Measurements from ENCODE around the gene TSNAXIP1.

Gene TSNAXIP1

GRCh38 chr16:67779256-67780014, 27.3 kb upstream of the TSNAXIP1 start:
- no peak overlapping the region for H3K4me3 ChIP-seq (ENCODE audit: insufficient read depth in 1 of 2, low read depth in 1 of 2, low read length in 2 of 2)

GRCh38 chr16:67780847-67781564, 25.7 kb upstream of the TSNAXIP1 start:
- Histone ChIP-seq H2BK5ac (ENCODE audit: low read depth, low read length, poor library complexity, severe bottlenecking) (no peak overlapping the region), H3K4ac (ENCODE audit: low read depth in 1 of 2, low read length in 2 of 2) (no peak overlapping the region)
- 98% methylated on average over 7 of the region's 7 CpGs for WGBS

More at GRCh38 chr16:67779256-67780014, 27.3 kb upstream of the TSNAXIP1 start:
- Histone ChIP-seq H3K14ac (ENCODE audit: low read length in 2 of 2) (no peak overlapping the region), H3K4ac (ENCODE audit: low read depth in 1 of 2, low read length in 2 of 2) (no peak overlapping the region), H2AFZ (ENCODE audit: low read depth, low read length) (no peak overlapping the region), H2AK5ac (ENCODE audit: low read length, severe bottlenecking) (no peak overlapping the region), H3K18ac (ENCODE audit: low read depth in 1 of 2, low read length in 2 of 2) (no peak overlapping the region), H3K27me3 (ENCODE audit: control insufficient read depth in 1 of 2, insufficient read depth in 1 of 2, low read length in 2 of 2) (no peaks in the 10 kb centered on the region), H3K79me1 (replicated peaks; ENCODE audit: low read length, poor library complexity, severe bottlenecking) (peaks cover 33% of the 10 kb centered on the region), H3K23ac (ENCODE audit: low read length in 2 of 2) (no peak overlapping the region), H4K91ac (ENCODE audit: low read length) (no peak overlapping the region), H3K36me3 (ENCODE audit: control insufficient read depth in 1 of 2, insufficient read depth in 2 of 2, low read depth in 1 of 2, low read length in 2 of 2) (peaks cover 0 to 3% of the 10 kb centered on the region in 2 experiments), H3K9me3 (ENCODE audit: control insufficient read depth, low read length) (no peaks in the 10 kb centered on the region), H2BK120ac (ENCODE audit: low read depth, low read length) (no peak overlapping the region), H2BK12ac (ENCODE audit: low read length in 2 of 2) (no peak overlapping the region), H2BK5ac (ENCODE audit: low read depth, low read length, poor library complexity, severe bottlenecking) (no peak overlapping the region), H3K4me1 (ENCODE audit: control insufficient read depth, insufficient read depth, low read depth, low read length) (peaks cover 3% of the 10 kb centered on the region), H3K9ac (ENCODE audit: low read length) (no peak overlapping the region), H3K27ac (ENCODE audit: low read length, poor library complexity, severe bottlenecking) (no peak overlapping the region), H2BK15ac (ENCODE audit: low read depth, poor library complexity, severe bottlenecking) (no peak overlapping the region), H4K8ac (ENCODE audit: low read length) (no peak overlapping the region), H3K4me2 (ENCODE audit: low read length, poor library complexity, severe bottlenecking) (no peak overlapping the region)
- DNase-seq = no peak
- WGBS = 97% methylated on average over 3 of the region's 5 CpGs

GRCh38 chr16:67781565-67781921, 25.1 kb upstream of the TSNAXIP1 start:
- H2BK12ac ChIP-seq (ENCODE audit: low read length in 2 of 2) = no peak overlapping the region
- no peak overlapping the region for H3K4me3 ChIP-seq (ENCODE audit: insufficient read depth in 1 of 2, low read depth in 1 of 2, low read length in 2 of 2)
- no peaks in the 10 kb centered on the region for H3K9me3 ChIP-seq (ENCODE audit: control insufficient read depth, low read length)
- WGBS = 91% methylated on average over 5 of the region's 5 CpGs
- no peak overlapping the region for H4K8ac ChIP-seq (ENCODE audit: low read length)
- H3K79me1 ChIP-seq (replicated peaks; ENCODE audit: low read length, poor library complexity, severe bottlenecking) = peaks cover 33% of the 10 kb centered on the region
- no peak overlapping the region for H3K4ac ChIP-seq (ENCODE audit: low read depth in 1 of 2, low read length in 2 of 2)
- no peak overlapping the region for H2AFZ ChIP-seq (ENCODE audit: low read depth, low read length)
- H2BK15ac ChIP-seq (ENCODE audit: low read depth, poor library complexity, severe bottlenecking) = no peak overlapping the region
- H3K14ac ChIP-seq (ENCODE audit: low read length in 2 of 2) = no peak overlapping the region
- no peak overlapping the region for H2BK5ac ChIP-seq (ENCODE audit: low read depth, low read length, poor library complexity, severe bottlenecking)
- no peaks in the 10 kb centered on the region for H3K27me3 ChIP-seq (ENCODE audit: control insufficient read depth in 1 of 2, insufficient read depth in 1 of 2, low read length in 2 of 2)
- H3K36me3 ChIP-seq (ENCODE audit: control insufficient read depth in 1 of 2, insufficient read depth in 2 of 2, low read depth in 1 of 2, low read length in 2 of 2) = peaks cover 0 to 3% of the 10 kb centered on the region in 2 experiments
- H3K23ac ChIP-seq (ENCODE audit: low read length in 2 of 2) = no peak overlapping the region
- no peak overlapping the region for H2BK120ac ChIP-seq (ENCODE audit: low read depth, low read length)
- no peak overlapping the region for H3K4me2 ChIP-seq (ENCODE audit: low read length, poor library complexity, severe bottlenecking)
- peaks cover 3% of the 10 kb centered on the region for H3K4me1 ChIP-seq (ENCODE audit: control insufficient read depth, insufficient read depth, low read depth, low read length)
- DNase-seq = no peak
- H4K91ac ChIP-seq (ENCODE audit: low read length) = no peak overlapping the region
- H2AK5ac ChIP-seq (ENCODE audit: low read length, severe bottlenecking) = no peak overlapping the region
- no peak overlapping the region for H3K18ac ChIP-seq (ENCODE audit: low read depth in 1 of 2, low read length in 2 of 2)
- no peak overlapping the region for H3K27ac ChIP-seq (ENCODE audit: low read length, poor library complexity, severe bottlenecking)
- no peak overlapping the region for H3K9ac ChIP-seq (ENCODE audit: low read length)

More at GRCh38 chr16:67780847-67781564, 25.7 kb upstream of the TSNAXIP1 start:
- Histone ChIP-seq H3K4me2 (ENCODE audit: low read length, poor library complexity, severe bottlenecking) (no peak overlapping the region), H3K4me1 (ENCODE audit: control insufficient read depth, insufficient read depth, low read depth, low read length) (peaks cover 3% of the 10 kb centered on the region), H3K79me1 (replicated peaks; ENCODE audit: low read length, poor library complexity, severe bottlenecking) (peaks cover 32% of the 10 kb centered on the region), H4K91ac (ENCODE audit: low read length) (no peak overlapping the region), H3K27me3 (ENCODE audit: control insufficient read depth in 1 of 2, insufficient read depth in 1 of 2, low read length in 2 of 2) (no peaks in the 10 kb centered on the region), H3K36me3 (ENCODE audit: control insufficient read depth in 1 of 2, insufficient read depth in 2 of 2, low read depth in 1 of 2, low read length in 2 of 2) (peaks cover 0 to 3% of the 10 kb centered on the region in 2 experiments), H2BK15ac (ENCODE audit: low read depth, poor library complexity, severe bottlenecking) (no peak overlapping the region), H2BK12ac (ENCODE audit: low read length in 2 of 2) (no peak overlapping the region), H2AFZ (ENCODE audit: low read depth, low read length) (no peak overlapping the region), H2BK120ac (ENCODE audit: low read depth, low read length) (no peak overlapping the region), H3K9ac (ENCODE audit: low read length) (no peak overlapping the region), H3K9me3 (ENCODE audit: control insufficient read depth, low read length) (no peaks in the 10 kb centered on the region), H4K8ac (ENCODE audit: low read length) (no peak overlapping the region), H3K23ac (ENCODE audit: low read length in 2 of 2) (no peak overlapping the region), H3K18ac (ENCODE audit: low read depth in 1 of 2, low read length in 2 of 2) (no peak overlapping the region), H3K14ac (ENCODE audit: low read length in 2 of 2) (no peak overlapping the region), H2AK5ac (ENCODE audit: low read length, severe bottlenecking) (no peak overlapping the region), H3K27ac (ENCODE audit: low read length, poor library complexity, severe bottlenecking) (no peak overlapping the region), H3K4me3 (ENCODE audit: insufficient read depth in 1 of 2, low read depth in 1 of 2, low read length in 2 of 2) (no peak overlapping the region)
- no peak for DNase-seq

DNA sequence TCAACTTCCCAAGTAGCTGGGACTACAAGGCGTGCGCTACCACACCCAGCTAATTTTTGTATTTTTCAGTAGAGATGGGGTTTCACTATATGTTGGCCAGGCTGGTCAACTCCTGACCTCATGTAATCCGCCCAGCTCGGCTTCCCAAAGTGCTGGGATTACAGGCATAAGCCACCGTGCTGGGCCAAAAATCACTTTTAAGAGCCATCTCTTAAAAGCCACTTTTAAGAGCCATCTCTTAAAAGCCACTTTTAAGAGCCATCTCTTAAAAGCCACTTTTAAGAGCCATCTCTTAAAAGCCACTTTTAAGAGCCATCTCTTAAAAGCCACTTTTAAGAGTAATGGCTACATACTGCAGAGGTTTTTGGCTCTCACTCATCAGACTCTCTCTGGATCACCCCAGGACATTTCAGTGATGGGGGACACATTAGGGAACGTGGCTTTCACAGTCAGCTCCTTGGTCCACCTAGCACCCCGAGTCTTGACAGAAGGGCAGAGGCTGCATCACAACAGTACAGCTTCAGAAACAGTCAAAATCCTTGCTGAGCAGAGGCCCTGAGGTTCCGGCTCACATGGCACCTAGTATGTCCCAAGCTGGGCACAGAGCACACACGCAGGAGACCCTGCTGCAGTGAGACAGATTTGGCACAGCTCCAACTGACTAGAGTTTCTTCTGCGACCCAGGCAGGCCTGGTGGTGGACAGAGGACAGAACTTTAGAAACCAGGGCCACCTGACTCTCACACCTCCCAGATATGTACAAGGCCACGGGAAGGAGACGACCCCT, 23.9 kb upstream of the TSNAXIP1 start:
- Histone ChIP-seq H3K14ac (ENCODE audit: low read length in 2 of 2) (no peak overlapping the region), H2AK5ac (ENCODE audit: low read length, severe bottlenecking) (no peak overlapping the region), H3K4me3 (ENCODE audit: insufficient read depth in 1 of 2, low read depth in 1 of 2, low read length in 2 of 2) (no peak overlapping the region), H3K4me2 (ENCODE audit: low read length, poor library complexity, severe bottlenecking) (no peak overlapping the region), H3K4me1 (ENCODE audit: control insufficient read depth, insufficient read depth, low read depth, low read length) (peaks cover 3% of the 10 kb centered on the region), H2BK15ac (ENCODE audit: low read depth, poor library complexity, severe bottlenecking) (no peak overlapping the region), H3K23ac (ENCODE audit: low read length in 2 of 2) (no peak overlapping the region), H3K18ac (ENCODE audit: low read depth in 1 of 2, low read length in 2 of 2) (no peak overlapping the region), H4K8ac (ENCODE audit: low read length) (no peak overlapping the region), H4K91ac (ENCODE audit: low read length) (no peak overlapping the region), H3K27me3 (ENCODE audit: control insufficient read depth in 1 of 2, insufficient read depth in 1 of 2, low read length in 2 of 2) (no peaks in the 10 kb centered on the region), H2BK12ac (ENCODE audit: low read length in 2 of 2) (no peak overlapping the region), H2AFZ (ENCODE audit: low read depth, low read length) (no peak overlapping the region), H2BK120ac (ENCODE audit: low read depth, low read length) (no peak overlapping the region), H3K4ac (ENCODE audit: low read depth in 1 of 2, low read length in 2 of 2) (no peak overlapping the region), H3K9me3 (ENCODE audit: control insufficient read depth, low read length) (no peaks in the 10 kb centered on the region), H3K27ac (ENCODE audit: low read length, poor library complexity, severe bottlenecking) (no peak overlapping the region), H3K36me3 (ENCODE audit: control insufficient read depth in 1 of 2, insufficient read depth in 2 of 2, low read depth in 1 of 2, low read length in 2 of 2) (peaks cover 0 to 3% of the 10 kb centered on the region in 2 experiments), H3K9ac (ENCODE audit: low read length) (no peak overlapping the region), H2BK5ac (ENCODE audit: low read depth, low read length, poor library complexity, severe bottlenecking) (no peak overlapping the region), H3K79me1 (replicated peaks; ENCODE audit: low read length, poor library complexity, severe bottlenecking) (peaks cover 40% of the 10 kb centered on the region)
- WGBS = 80% methylated on average over 12 of the region's 12 CpGs
- no peak for DNase-seq
